ENCODE results near the gene RIPPLY3. TPM values are rescaled to one million over a fixed set of nuclear protein-coding genes. Genes with fewer than 3 reads are reported as not detected.

The RIPPLY3 gene
- total and polyA plus RNA-seq, 2 of the 13 experiments (the other 11 are each of a cell fraction or from before 2014, with no cell fraction given) = 0.09 to 2.9 TPM

DNA sequence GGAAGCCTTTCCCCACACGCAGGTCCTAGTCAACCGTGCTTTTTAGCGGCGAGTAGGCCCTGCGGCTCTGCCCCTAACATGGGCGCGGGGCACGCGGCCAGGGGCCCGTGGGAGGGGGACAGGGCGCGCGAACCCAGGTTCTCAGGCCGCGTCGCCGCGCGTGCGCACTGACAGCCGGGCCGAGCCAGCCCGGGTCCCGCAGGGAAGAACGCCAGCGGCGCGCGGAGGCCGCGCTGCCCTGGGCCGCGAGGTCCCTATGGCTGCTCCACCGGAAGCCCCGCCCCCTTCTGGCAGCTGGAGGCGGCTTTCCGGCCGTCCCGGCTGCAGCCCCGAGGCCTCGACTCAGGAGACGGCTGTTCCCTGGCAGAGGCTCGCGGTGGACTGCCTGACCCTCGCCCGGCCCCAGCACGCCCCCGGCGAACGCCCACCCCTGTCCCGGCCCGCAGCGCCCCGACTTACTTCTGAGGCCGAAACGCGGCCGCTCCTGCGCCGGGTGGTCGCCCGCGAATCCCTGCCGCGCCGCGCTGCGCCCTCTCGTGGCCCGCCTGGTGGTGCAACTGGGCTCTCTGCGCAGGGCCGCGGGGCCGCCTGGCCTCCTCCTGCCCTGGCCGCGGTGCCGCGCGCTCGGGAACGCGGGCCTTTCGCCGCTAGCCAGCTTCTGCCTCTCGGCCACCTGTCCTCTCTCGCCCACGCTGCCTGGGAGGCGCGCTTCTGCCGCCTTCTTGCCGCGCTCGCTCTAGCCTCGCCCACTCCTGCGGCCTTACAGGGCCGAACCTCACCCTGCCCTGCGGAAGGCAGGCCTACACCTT lies 16.6 kb upstream of the RIPPLY3 start (continued):
- TF ChIP-seq, protein P1, sequence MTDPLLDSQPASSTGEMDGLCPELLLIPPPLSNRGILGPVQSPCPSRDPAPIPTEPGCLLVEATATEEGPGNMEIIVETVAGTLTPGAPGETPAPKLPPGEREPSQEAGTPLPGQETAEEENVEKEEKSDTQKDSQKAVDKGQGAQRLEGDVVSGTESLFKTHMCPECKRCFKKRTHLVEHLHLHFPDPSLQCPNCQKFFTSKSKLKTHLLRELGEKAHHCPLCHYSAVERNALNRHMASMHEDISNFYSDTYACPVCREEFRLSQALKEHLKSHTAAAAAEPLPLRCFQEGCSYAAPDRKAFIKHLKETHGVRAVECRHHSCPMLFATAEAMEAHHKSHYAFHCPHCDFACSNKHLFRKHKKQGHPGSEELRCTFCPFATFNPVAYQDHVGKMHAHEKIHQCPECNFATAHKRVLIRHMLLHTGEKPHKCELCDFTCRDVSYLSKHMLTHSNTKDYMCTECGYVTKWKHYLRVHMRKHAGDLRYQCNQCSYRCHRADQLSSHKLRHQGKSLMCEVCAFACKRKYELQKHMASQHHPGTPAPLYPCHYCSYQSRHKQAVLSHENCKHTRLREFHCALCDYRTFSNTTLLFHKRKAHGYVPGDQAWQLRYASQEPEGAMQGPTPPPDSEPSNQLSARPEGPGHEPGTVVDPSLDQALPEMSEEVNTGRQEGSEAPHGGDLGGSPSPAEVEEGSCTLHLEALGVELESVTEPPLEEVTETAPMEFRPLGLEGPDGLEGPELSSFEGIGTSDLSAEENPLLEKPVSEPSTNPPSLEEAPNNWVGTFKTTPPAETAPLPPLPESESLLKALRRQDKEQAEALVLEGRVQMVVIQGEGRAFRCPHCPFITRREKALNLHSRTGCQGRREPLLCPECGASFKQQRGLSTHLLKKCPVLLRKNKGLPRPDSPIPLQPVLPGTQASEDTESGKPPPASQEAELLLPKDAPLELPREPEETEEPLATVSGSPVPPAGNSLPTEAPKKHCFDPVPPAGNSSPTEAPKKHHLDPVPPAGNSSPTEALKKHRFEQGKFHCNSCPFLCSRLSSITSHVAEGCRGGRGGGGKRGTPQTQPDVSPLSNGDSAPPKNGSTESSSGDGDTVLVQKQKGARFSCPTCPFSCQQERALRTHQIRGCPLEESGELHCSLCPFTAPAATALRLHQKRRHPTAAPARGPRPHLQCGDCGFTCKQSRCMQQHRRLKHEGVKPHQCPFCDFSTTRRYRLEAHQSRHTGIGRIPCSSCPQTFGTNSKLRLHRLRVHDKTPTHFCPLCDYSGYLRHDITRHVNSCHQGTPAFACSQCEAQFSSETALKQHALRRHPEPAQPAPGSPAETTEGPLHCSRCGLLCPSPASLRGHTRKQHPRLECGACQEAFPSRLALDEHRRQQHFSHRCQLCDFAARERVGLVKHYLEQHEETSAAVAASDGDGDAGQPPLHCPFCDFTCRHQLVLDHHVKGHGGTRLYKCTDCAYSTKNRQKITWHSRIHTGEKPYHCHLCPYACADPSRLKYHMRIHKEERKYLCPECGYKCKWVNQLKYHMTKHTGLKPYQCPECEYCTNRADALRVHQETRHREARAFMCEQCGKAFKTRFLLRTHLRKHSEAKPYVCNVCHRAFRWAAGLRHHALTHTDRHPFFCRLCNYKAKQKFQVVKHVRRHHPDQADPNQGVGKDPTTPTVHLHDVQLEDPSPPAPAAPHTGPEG (CRISPR knock-in tag; IDR thresholded peaks at IDR 0.05) = peak; percentile 91
- TF ChIP-seq JUN (CRISPR knock-in tag; IDR thresholded peaks at IDR 0.05) = 0 out of 2 replicates have a peak, but pooled peaks have one; percentile 43
- TF ChIP-seq MEIS2 (CRISPR knock-in tag; IDR thresholded peaks at IDR 0.05) = peak; percentile 70
- TF ChIP-seq SP4 (CRISPR knock-in tag; IDR thresholded peaks at IDR 0.05) = no peak
- TF ChIP-seq, protein P2, sequence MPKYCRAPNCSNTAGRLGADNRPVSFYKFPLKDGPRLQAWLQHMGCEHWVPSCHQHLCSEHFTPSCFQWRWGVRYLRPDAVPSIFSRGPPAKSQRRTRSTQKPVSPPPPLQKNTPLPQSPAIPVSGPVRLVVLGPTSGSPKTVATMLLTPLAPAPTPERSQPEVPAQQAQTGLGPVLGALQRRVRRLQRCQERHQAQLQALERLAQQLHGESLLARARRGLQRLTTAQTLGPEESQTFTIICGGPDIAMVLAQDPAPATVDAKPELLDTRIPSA (CRISPR knock-in tag; IDR thresholded peaks at IDR 0.05; ENCODE audit: borderline replicate concordance) = no peak
- TF ChIP-seq MEIS1 (CRISPR knock-in tag; IDR thresholded peaks at IDR 0.05; ENCODE audit: borderline replicate concordance) = peak; percentile 94
- peak; percentile 17 for TF ChIP-seq FOSL2 (CRISPR knock-in tag; IDR thresholded peaks at IDR 0.05)
- TF ChIP-seq, protein P3, sequence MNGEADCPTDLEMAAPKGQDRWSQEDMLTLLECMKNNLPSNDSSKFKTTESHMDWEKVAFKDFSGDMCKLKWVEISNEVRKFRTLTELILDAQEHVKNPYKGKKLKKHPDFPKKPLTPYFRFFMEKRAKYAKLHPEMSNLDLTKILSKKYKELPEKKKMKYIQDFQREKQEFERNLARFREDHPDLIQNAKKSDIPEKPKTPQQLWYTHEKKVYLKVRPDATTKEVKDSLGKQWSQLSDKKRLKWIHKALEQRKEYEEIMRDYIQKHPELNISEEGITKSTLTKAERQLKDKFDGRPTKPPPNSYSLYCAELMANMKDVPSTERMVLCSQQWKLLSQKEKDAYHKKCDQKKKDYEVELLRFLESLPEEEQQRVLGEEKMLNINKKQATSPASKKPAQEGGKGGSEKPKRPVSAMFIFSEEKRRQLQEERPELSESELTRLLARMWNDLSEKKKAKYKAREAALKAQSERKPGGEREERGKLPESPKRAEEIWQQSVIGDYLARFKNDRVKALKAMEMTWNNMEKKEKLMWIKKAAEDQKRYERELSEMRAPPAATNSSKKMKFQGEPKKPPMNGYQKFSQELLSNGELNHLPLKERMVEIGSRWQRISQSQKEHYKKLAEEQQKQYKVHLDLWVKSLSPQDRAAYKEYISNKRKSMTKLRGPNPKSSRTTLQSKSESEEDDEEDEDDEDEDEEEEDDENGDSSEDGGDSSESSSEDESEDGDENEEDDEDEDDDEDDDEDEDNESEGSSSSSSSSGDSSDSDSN (CRISPR knock-in tag; IDR thresholded peaks at IDR 0.05) = peak; percentile 95
- peak; percentile 53; the same call in 1 of the 2 replicates for TF ChIP-seq ZNF33B (CRISPR knock-in tag; IDR thresholded peaks at IDR 0.05)
- 0 out of 2 replicates have a peak, but pooled peaks have one; percentile 30 for TF ChIP-seq ZNF296 (CRISPR knock-in tag; conservative IDR thresholded peaks at IDR 0.05)
- peak; percentile 30 for TF ChIP-seq KLF6 (CRISPR knock-in tag; IDR thresholded peaks at IDR 0.05)
- TF ChIP-seq, protein P4, sequence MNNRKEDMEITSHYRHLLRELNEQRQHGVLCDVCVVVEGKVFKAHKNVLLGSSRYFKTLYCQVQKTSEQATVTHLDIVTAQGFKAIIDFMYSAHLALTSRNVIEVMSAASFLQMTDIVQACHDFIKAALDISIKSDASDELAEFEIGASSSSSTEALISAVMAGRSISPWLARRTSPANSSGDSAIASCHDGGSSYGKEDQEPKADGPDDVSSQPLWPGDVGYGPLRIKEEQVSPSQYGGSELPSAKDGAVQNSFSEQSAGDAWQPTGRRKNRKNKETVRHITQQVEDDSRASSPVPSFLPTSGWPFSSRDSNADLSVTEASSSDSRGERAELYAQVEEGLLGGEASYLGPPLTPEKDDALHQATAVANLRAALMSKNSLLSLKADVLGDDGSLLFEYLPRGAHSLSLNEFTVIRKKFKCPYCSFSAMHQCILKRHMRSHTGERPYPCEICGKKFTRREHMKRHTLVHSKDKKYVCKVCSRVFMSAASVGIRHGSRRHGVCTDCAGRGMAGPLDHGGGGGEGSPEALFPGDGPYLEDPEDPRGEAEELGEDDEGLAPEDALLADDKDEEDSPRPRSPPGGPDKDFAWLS (CRISPR knock-in tag; IDR thresholded peaks at IDR 0.05; ENCODE audit: borderline replicate concordance) = no peak
- TF ChIP-seq ZNF101 (CRISPR knock-in tag; IDR thresholded peaks at IDR 0.05; ENCODE audit: borderline replicate concordance, low read depth) = peak; percentile 74; the same call in 1 of the 2 replicates
- TF ChIP-seq TBX3 (IDR thresholded peaks at IDR 0.05; ENCODE audit: borderline replicate concordance) = no peak
- no peak; the same call in 1 of the 2 replicates for TF ChIP-seq SMAD1 (CRISPR knock-in tag; IDR thresholded peaks at IDR 0.05; ENCODE audit: borderline replicate concordance, low read depth)
- peak; percentile 91 for TF ChIP-seq NFKB2 (CRISPR knock-in tag; IDR thresholded peaks at IDR 0.05; ENCODE audit: borderline replicate concordance)
- no peak for TF ChIP-seq FOXK2 (IDR thresholded peaks at IDR 0.05)
- TF ChIP-seq ZNF232 (CRISPR knock-in tag; IDR thresholded peaks at IDR 0.05; ENCODE audit: borderline replicate concordance) = peak; percentile 28
- peak; percentile 85; the same call in 1 of the 2 replicates for TF ChIP-seq ZSCAN9 (CRISPR knock-in tag; IDR thresholded peaks at IDR 0.05; ENCODE audit: borderline replicate concordance)

Measured in HepG2 (cell line).